ENCODE results near the gene TRIM31.

Gene TRIM31

GRCh38 chr6:30135757-30136156 is 22.9 kb upstream of the TRIM31 start, which contains the start of gene TRIM40:
Gene TRIM40 (plus strand): TSS chr6:30136140. CDS start chr6:30137037, 897 bp downstream.
- DNase-seq (ENCODE audit: low read depth) = no peak
- TF ChIP-seq, protein P1, sequence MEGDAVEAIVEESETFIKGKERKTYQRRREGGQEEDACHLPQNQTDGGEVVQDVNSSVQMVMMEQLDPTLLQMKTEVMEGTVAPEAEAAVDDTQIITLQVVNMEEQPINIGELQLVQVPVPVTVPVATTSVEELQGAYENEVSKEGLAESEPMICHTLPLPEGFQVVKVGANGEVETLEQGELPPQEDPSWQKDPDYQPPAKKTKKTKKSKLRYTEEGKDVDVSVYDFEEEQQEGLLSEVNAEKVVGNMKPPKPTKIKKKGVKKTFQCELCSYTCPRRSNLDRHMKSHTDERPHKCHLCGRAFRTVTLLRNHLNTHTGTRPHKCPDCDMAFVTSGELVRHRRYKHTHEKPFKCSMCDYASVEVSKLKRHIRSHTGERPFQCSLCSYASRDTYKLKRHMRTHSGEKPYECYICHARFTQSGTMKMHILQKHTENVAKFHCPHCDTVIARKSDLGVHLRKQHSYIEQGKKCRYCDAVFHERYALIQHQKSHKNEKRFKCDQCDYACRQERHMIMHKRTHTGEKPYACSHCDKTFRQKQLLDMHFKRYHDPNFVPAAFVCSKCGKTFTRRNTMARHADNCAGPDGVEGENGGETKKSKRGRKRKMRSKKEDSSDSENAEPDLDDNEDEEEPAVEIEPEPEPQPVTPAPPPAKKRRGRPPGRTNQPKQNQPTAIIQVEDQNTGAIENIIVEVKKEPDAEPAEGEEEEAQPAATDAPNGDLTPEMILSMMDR (IDR thresholded peaks at IDR 0.05; ENCODE audit: low read length, missing control alignments) = no peak
- no peak within 1 kb of the TSS for H3K4me3 ChIP-seq (replicated peaks; ENCODE audit: low read depth, low read length)

GRCh38 chr6:30135147-30135546 is 22.3 kb upstream of the TRIM31 start:
- H3K4me3 ChIP-seq (replicated peaks; ENCODE audit: low read depth, low read length) = no peak overlapping the region
- TF ChIP-seq, protein P1 (IDR thresholded peaks at IDR 0.05; ENCODE audit: low read length, missing control alignments) = no peak
- DNase-seq (ENCODE audit: low read depth) = no peak

DNA sequence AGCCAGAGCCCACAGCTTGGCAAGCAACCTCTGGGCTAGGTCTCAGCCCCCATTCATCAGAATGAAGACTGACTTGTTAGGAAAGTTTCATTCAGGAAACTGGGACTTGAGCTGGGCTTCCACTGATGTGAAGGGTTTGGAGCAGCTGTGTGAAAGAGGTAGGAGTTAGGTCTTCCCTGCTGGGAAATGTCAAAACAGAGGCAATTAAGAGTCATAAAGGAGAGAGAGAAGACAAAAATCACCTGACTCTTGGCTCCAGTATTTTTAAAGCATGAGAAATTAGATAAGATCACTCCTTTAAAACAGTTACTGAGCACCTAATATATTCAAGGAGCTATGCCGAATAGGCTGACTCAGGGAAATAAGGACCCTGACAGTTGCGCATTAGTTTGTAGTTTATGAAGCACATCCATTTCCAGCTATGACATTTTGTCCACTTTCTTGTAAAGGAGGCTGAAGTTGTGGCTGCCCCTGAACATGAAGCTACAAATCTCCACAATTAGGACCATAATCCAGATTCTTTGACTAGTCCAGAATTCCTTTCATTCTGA is 19.1 kb upstream of the TRIM31 start:
- no peak overlapping the region for H3K4me3 ChIP-seq (replicated peaks; ENCODE audit: low read depth, low read length)
- TF ChIP-seq, protein P1 (IDR thresholded peaks at IDR 0.05; ENCODE audit: low read length, missing control alignments) = no peak
- no peak for DNase-seq (ENCODE audit: low read depth)

GRCh38 chr6:30130887-30131862 is 18.3 kb upstream of the TRIM31 start:
- H3K4me3 ChIP-seq (replicated peaks; ENCODE audit: low read depth, low read length) = no peak overlapping the region
- peak; percentile 88 for DNase-seq (ENCODE audit: low read depth)
- TF ChIP-seq, protein P1 (IDR thresholded peaks at IDR 0.05; ENCODE audit: low read length, missing control alignments) = peak; percentile 100

- no peak for DNase-seq (ENCODE audit: low read depth)
- no peak overlapping the region for H3K4me3 ChIP-seq (replicated peaks; ENCODE audit: low read depth, low read length)
- TF ChIP-seq, protein P1 (IDR thresholded peaks at IDR 0.05; ENCODE audit: low read length, missing control alignments) = no peak
Observed at GRCh38 chr6:30130179-30130679, 17.3 kb upstream of the TRIM31 start.

DNA sequence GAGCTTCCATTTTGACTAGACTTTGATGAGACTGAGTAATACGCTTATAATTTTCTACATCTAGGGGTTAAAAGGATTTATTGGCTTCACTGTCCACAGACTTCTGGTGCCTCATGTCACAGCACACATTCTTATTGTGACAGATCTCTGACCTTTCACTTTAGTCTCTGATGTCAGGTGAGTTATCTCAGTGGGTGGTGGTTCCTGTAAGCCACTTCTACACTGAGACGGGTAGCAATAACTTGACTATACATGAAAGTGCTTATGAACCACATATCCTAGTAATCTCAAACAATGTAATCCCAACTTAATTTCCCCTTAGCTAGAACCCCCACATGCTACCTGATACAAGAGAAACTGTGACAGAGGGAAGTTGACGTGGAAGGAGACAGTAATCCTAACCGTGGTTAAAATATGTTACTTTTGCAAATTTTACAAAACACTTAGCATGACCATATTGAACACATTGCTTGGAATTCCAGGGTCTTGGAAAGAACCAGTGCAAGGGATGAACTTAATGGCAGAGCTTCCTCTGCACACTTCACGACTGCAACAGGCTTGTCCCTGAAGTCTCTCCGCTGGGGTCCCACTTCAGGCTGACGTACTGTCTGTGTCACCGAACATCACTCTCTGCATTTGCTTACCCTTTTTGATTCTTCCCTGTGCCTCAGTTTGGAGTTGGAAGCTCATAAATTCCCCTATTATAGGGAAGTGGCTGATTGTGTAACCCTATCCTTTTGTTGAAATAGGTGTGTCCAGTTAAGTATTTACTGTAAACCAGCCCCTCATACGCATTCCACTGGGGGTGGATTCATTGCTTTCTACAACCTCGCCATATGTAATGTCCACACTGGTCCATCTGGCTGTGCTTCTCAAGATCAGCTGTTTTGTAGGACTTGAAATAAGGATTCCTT is 16.6 kb upstream of the TRIM31 start:
- no peak overlapping the region for H3K4me3 ChIP-seq (replicated peaks; ENCODE audit: low read depth, low read length)
- no peak for DNase-seq (ENCODE audit: low read depth)
- TF ChIP-seq, protein P1 (IDR thresholded peaks at IDR 0.05; ENCODE audit: low read length, missing control alignments) = no peak

Measured in fibroblast of pulmonary artery (primary cell).